Naive thymus-derived CD4-positive, alpha-beta T cell (primary cell): Measurements from ENCODE around the gene EXD3. TPM values are rescaled to one million over a fixed set of nuclear protein-coding genes. Genes with fewer than 3 reads are reported as not detected.
A peak's percentile ranks its signal among the peaks of the same experiment; 100 is the strongest.

Experiments
- ATAC-seq: fragments of 150-1000 bp; cut with Tn5 transposase; 2 replicates; pipeline ENCODE4 v1.10.0; 2021; ENCODE audit warnings: mild to moderate bottlenecking, moderate library complexity
- CTCF ChIA-PET: fragments of 350-600 bp; sonication (Branson Sonifier 250); formaldehyde crosslinking; loops from one replicate; lab custom pipeline; 2021; ENCODE audit warnings: antibody characterized with exemption; lab: Charles Lee
- POLR2A ChIA-PET: fragments of 350-600 bp; sonication (Branson Sonifier 250); formaldehyde crosslinking; loops from one replicate; lab custom pipeline; 2021; ENCODE audit warnings: antibody characterized with exemption, inconsistent platforms; lab: Charles Lee
- DNase-seq, 9 donors: peaks; one replicate each; pipeline versions ENCODE4 v3.0.0 to v3.0.0-alpha.2; 2020 to 2022; ENCODE audit warnings: mixed read lengths in 1 of 9
- H3K27ac ChIP-seq: one replicate; pipeline ENCODE4 v1.7.0; 2013; ENCODE audit warnings: mild to moderate bottlenecking, low read depth, low read length, moderate library complexity
- H3K27me3 ChIP-seq, 2 donors: one replicate each; pipeline ENCODE4 v1.7.0; 2013; ENCODE audit warnings: low read length in 2 of 2, mild to moderate bottlenecking in 2 of 2, moderate library complexity in 2 of 2; ENCODE audit not compliant: control insufficient read depth in 2 of 2, insufficient read depth in 2 of 2
- H3K36me3 ChIP-seq, 3 experiments: 1 replicate in 2 of 3; 2 replicates in 1 of 3; pipeline ENCODE4 v1.7.0; 2013; ENCODE audit warnings: low read length in 3 of 3, mild to moderate bottlenecking in 3 of 3, moderate library complexity in 1 of 3; ENCODE audit not compliant: insufficient read depth in 3 of 3, control insufficient read depth in 2 of 3
- H3K4me1 ChIP-seq, 2 donors: one replicate each; pipeline ENCODE4 v1.7.0; 2013; ENCODE audit warnings: low read length in 2 of 2, mild to moderate bottlenecking in 2 of 2, moderate library complexity in 1 of 2; ENCODE audit not compliant: control insufficient read depth in 2 of 2, insufficient read depth in 2 of 2
- H3K4me3 ChIP-seq: 2 replicates; pipeline ENCODE4 v1.7.0; 2013; ENCODE audit warnings: mild to moderate bottlenecking, low read length
- H3K9me3 ChIP-seq, 3 experiments: 1 replicate in 2 of 3; 2 replicates in 1 of 3; pipeline ENCODE4 v1.7.0; 2013; ENCODE audit warnings: low read length in 3 of 3; ENCODE audit not compliant: control insufficient read depth in 2 of 3
- H3K27ac Mint-ChIP-seq, 9 donors: one replicate each; pipeline ENCODE4 v1.8.0; 2020 to 2022; ENCODE audit warnings: mixed read lengths in 9 of 9, mild to moderate bottlenecking in 8 of 9, moderate library complexity in 5 of 9, inconsistent platforms in 2 of 9
- H3K27me3 Mint-ChIP-seq, 5 donors: one replicate each; pipeline ENCODE4 v1.8.0; 2021 to 2022; ENCODE audit warnings: mixed read lengths in 5 of 5, mild to moderate bottlenecking in 1 of 5
- H3K36me3 Mint-ChIP-seq, 5 donors: one replicate each; pipeline ENCODE4 v1.8.0; 2020 to 2022; ENCODE audit warnings: mixed read lengths in 5 of 5, mild to moderate bottlenecking in 3 of 5, inconsistent platforms in 1 of 5
- H3K4me1 Mint-ChIP-seq, 7 donors: one replicate each; pipeline ENCODE4 v1.8.0; 2020 to 2022; ENCODE audit warnings: mixed read lengths in 7 of 7, mild to moderate bottlenecking in 3 of 7, inconsistent platforms in 1 of 7
- H3K4me3 Mint-ChIP-seq, 10 donors: one replicate each; pipeline ENCODE4 v1.8.0; 2020 to 2022; ENCODE audit warnings: mild to moderate bottlenecking in 10 of 10, mixed read lengths in 10 of 10, moderate library complexity in 6 of 10, inconsistent platforms in 2 of 10
- H3K9me3 Mint-ChIP-seq, 11 donors: one replicate each; pipeline ENCODE4 v1.8.0; 2020 to 2022; ENCODE audit warnings: mixed read lengths in 11 of 11, mild to moderate bottlenecking in 4 of 11, inconsistent platforms in 1 of 11, moderate library complexity in 1 of 11
- intact Hi-C, 2 donors: fragments of 100-400 bp; cut with micrococcal nuclease; formaldehyde crosslinking; loops; one replicate each; pipeline ENCODE4 v1.15.1; 2023
- polyA plus RNA-seq, 2 donors: library from polyadenylated mRNA; unstranded; fragments of 300-500 nt; fragmentation: Illumina TruSeq; gene quantifications; one replicate each; pipeline ENCODE4 v1.2.3, GENCODE V29; 2021
- total RNA-seq, 6 experiments: library from RNA in 5 of 6; stranded (reverse) in 5 of 6; gene quantifications; 1 replicate in 5 of 6; 2 replicates in 1 of 6; pipeline ENCODE4 v1.2.3 and lab custom pipeline; 2021 to 2026

The EXD3 gene
- total and polyA plus RNA-seq, 7 experiments from 2014 or later: 3.5 to 27.2 (median 23.4) TPM

GRCh38 chr9:137358126-137358525, 64.8 kb downstream of the EXD3 start:
- Histone ChIP-seq H3K9me3 (peaks cover 0 to 21% (median 5%) of the 10 kb centered on the region in 3 experiments), H3K36me3 (peaks cover 0 to 2% (median 0%) of the 10 kb centered on the region in 3 experiments), H3K4me3 (no peak overlapping the region), H3K27ac (no peak overlapping the region), H3K4me1 (no peaks in the 10 kb centered on the region), H3K27me3 (no peaks in the 10 kb centered on the region)
- ATAC-seq (no peak), DNase-seq (no peak)
- peaks cover 0 to 3% (median 0%) of the 10 kb centered on the region in 5 donors for H3K27me3 Mint-ChIP-seq
- peaks cover 5 to 21% (median 11%) of the 10 kb centered on the region in 5 donors for H3K36me3 Mint-ChIP-seq
- H3K27ac Mint-ChIP-seq: peak overlapping the region in 2 of 9 donors; percentile 17 to 36
- CTCF ChIA-PET: no interaction called here
- H3K4me3 Mint-ChIP-seq: no peak overlapping the region
- POLR2A ChIA-PET: no interaction called here
- H3K4me1 Mint-ChIP-seq: peaks cover 0 to 1% (median 0%) of the 10 kb centered on the region in 7 donors
- H3K9me3 Mint-ChIP-seq: peaks cover 5 to 36% (median 11%) of the 10 kb centered on the region in 11 donors
- intact Hi-C loops: no loop called here

DNA sequence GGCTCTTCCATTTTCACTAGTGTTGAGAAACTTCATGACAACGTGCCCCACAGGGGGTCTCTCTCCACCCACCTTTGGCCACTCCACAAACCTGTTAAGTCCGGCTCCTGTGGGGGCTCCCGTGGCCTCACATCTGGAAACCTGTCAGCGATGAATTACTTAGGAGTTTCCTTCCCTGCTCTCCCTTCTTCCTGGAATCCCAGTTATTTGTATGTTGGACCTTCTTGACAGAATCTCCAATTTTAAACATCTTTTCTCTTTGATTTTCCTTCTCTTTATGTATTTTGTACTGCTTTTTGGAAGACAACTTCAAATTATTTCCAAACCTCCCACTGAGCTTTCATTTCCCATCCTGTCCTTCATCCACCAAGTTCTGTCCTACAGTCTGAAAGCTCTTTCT, 65.8 kb downstream of the EXD3 start:
- Histone ChIP-seq H3K4me1 (no peaks in the 10 kb centered on the region), H3K4me3 (no peak overlapping the region), H3K27ac (no peak overlapping the region), H3K9me3 (peaks cover 0 to 21% (median 5%) of the 10 kb centered on the region in 3 experiments), H3K27me3 (no peaks in the 10 kb centered on the region), H3K36me3 (peaks cover 0 to 2% (median 0%) of the 10 kb centered on the region in 3 experiments)
- peaks cover 5 to 32% (median 11%) of the 10 kb centered on the region in 11 donors for H3K9me3 Mint-ChIP-seq
- no peak for DNase-seq
- H3K27me3 Mint-ChIP-seq: no peaks in the 10 kb centered on the region
- H3K36me3 Mint-ChIP-seq: peaks cover 5 to 16% (median 11%) of the 10 kb centered on the region in 5 donors
- ATAC-seq: no peak
- ChIA-PET CTCF (no interaction called here), POLR2A (no interaction called here)
- no peak overlapping the region for H3K4me3 Mint-ChIP-seq
- H3K4me1 Mint-ChIP-seq: peaks cover 0 to 1% (median 0%) of the 10 kb centered on the region in 7 donors
- intact Hi-C loops: no loop called here
- peak overlapping the region in 1 of 9 donors; percentile 5 for H3K27ac Mint-ChIP-seq

GRCh38 chr9:137355761-137356365, 67.1 kb downstream of the EXD3 start:
- H3K27ac Mint-ChIP-seq: peak overlapping the region in 1 of 9 donors; percentile 20
- peaks cover 5 to 12% (median 5%) of the 10 kb centered on the region in 5 donors for H3K36me3 Mint-ChIP-seq
- H3K27me3 Mint-ChIP-seq: no peaks in the 10 kb centered on the region
- intact Hi-C loops: no loop called here
- Histone ChIP-seq H3K4me1 (no peaks in the 10 kb centered on the region), H3K9me3 (peaks cover 0 to 21% (median 5%) of the 10 kb centered on the region in 3 experiments), H3K27ac (no peak overlapping the region), H3K36me3 (peaks cover 0 to 2% (median 0%) of the 10 kb centered on the region in 3 experiments), H3K4me3 (no peak overlapping the region), H3K27me3 (no peaks in the 10 kb centered on the region)
- H3K9me3 Mint-ChIP-seq: peaks cover 5 to 25% (median 11%) of the 10 kb centered on the region in 11 donors
- peaks cover 0 to 1% (median 0%) of the 10 kb centered on the region in 7 donors for H3K4me1 Mint-ChIP-seq
- H3K4me3 Mint-ChIP-seq: no peak overlapping the region
- DNase-seq: no peak
- POLR2A ChIA-PET: no interaction called here
- ATAC-seq: no peak
- CTCF ChIA-PET: no interaction called here

DNA sequence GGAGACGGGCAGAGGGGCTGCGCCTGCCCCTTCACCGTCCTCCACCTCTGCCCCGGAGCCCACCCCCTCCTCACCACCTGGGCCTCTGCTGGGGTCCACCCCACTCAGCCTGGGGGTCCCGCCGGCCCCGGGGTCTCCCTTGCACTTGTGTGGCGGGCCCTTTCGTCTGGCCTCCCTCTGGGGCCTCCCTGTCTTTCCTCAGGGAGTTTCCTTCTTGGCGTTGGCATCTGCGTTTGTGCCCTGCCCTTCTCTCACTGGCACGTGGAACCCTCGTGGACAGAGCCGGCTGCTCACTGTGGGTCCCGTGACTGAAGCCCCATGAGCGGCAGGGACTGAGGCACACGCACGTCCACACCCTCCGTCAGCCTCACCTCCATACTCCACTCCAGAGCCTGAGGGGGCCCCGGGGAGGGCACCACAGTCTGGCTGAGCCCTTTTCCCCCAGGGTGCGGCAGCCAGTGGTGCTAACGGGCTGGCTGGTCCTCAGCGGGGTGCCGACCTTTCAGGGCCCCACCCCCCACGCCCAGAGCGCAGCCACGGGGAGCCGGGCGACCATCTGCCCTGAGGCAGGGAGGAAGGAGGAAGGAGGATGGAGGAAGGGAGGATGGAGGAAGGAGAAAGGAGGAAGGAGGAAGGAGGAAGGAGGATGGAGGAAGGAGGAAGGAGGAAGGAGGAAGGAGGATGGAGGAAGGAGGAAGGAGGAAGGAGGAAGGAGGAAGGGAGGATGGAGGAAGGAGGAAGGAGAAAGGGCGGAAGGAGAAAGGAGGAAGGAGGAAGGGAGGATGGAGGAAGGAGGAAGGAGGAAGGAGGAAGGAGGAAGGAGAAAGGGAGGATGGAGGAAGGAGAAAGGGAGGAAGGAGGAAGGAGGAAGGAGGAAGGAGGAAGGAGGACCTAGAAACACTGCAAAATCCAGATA, 67.9 kb downstream of the EXD3 start:
- ChIA-PET CTCF (no interaction called here), POLR2A (no interaction called here)
- Mint-ChIP-seq H3K27me3 (no peaks in the 10 kb centered on the region), H3K36me3 (peaks cover 5 to 12% (median 5%) of the 10 kb centered on the region in 5 donors), H3K9me3 (peaks cover 5 to 25% (median 11%) of the 10 kb centered on the region in 11 donors), H3K27ac (no peak overlapping the region), H3K4me1 (peaks cover 0 to 1% (median 0%) of the 10 kb centered on the region in 7 donors), H3K4me3 (no peak overlapping the region)
- ATAC-seq (no peak), DNase-seq (no peak)
- Histone ChIP-seq H3K27me3 (no peaks in the 10 kb centered on the region), H3K36me3 (peaks cover 0 to 2% (median 0%) of the 10 kb centered on the region in 3 experiments), H3K27ac (no peak overlapping the region), H3K9me3 (peaks cover 0 to 21% (median 5%) of the 10 kb centered on the region in 3 experiments), H3K4me3 (no peak overlapping the region), H3K4me1 (no peaks in the 10 kb centered on the region)
- intact Hi-C loops: no loop called here

GRCh38 chr9:137354153-137354844, 68.7 kb downstream of the EXD3 start:
- Mint-ChIP-seq H3K4me1 (peaks cover 0 to 1% (median 0%) of the 10 kb centered on the region in 7 donors), H3K36me3 (peaks cover 5 to 12% (median 5%) of the 10 kb centered on the region in 5 donors), H3K4me3 (no peak overlapping the region), H3K27ac (no peak overlapping the region), H3K9me3 (peaks cover 5 to 25% (median 11%) of the 10 kb centered on the region in 11 donors), H3K27me3 (no peaks in the 10 kb centered on the region)
- H3K27me3 ChIP-seq: no peaks in the 10 kb centered on the region
- ATAC-seq (no peak), DNase-seq (no peak)
- ChIA-PET CTCF (no interaction called here), POLR2A (interaction anchor here (0.6 kb wide), 1 partner anchor 578 kb away, joined by 3 read pairs; no protein-coding TSS in a partner anchor)
- H3K4me3 ChIP-seq: no peak overlapping the region
- no peak overlapping the region for H3K27ac ChIP-seq
- H3K9me3 ChIP-seq: peaks cover 0 to 21% (median 5%) of the 10 kb centered on the region in 3 experiments
- H3K36me3 ChIP-seq: peaks cover 0 to 2% (median 0%) of the 10 kb centered on the region in 3 experiments
- intact Hi-C loops: no loop called here
- no peaks in the 10 kb centered on the region for H3K4me1 ChIP-seq
